Mucosa of descending colon (tissue), 3 donors: Measurements from ENCODE around the gene PARP16. TPM values are rescaled to one million over a fixed set of nuclear protein-coding genes. Genes with fewer than 3 reads are reported as not detected.

Source experiments
- ATAC-seq: fragments of 200-7000 bp; cut with Tn5 transposase; one replicate; pipeline ENCODE4 v1.9.1; 2020; ENCODE audit warnings: mild to moderate bottlenecking, moderate library complexity
- DNase-seq, 3 donors: peaks; one replicate each; pipeline ENCODE4 v3.0.0-alpha.2; 2020
- H3K36me3 ChIP-seq: fragments of 200-600 bp; one replicate; pipeline ENCODE4 v1.8.0; 2021; ENCODE audit warnings: low read depth, mild to moderate bottlenecking
- H3K4me1 ChIP-seq: fragments of 200-600 bp; one replicate; pipeline ENCODE4 v1.8.0; 2021; ENCODE audit warnings: low read depth, mild to moderate bottlenecking
- H3K4me3 ChIP-seq: fragments of 200-600 bp; one replicate; pipeline ENCODE4 v1.8.0; 2021; ENCODE audit warnings: mild to moderate bottlenecking
- H3K9me3 ChIP-seq: fragments of 200-600 bp; one replicate; pipeline ENCODE4 v1.8.0; 2021; ENCODE audit warnings: mild to moderate bottlenecking
- intact Hi-C, 2 donors: fragments of 100-400 bp; cut with DNase I in 1 of 2; cut with micrococcal nuclease in 1 of 2; formaldehyde crosslinking; loops; one replicate each; pipeline versions ENCODE4 v1.11.0 to v1.11.1; 2022; cut with DNase I, micrococcal nuclease
- total RNA-seq, 3 donors: library from RNA; stranded (reverse); fragmentation: NEBNext Ultra II Directional in 2 of 3; extraction: Animal tissue kit (Norgen Biotek cat#: 25700) in 2 of 3; gene quantifications; one replicate each; pipeline versions ENCODE4 v1.2.1 to v1.2.4, GENCODE V29; 2021 to 2023
- TF ChIP-seq, protein P1 (sequence below): fragments of 200-600 bp; IDR thresholded peaks from one replicate; pipeline ENCODE4 v1.8.0; 2022; ENCODE audit warnings: antibody characterized with exemption, mild to moderate bottlenecking
- donor health status: DM: no; HTN: no; CAD: no; lungs with moderate emphysema.
- donor health status: DM: no; HTN: no; CAD: no.
- donor health status: DM: no; HTN: yes; CAD: no.

The PARP16 gene
- total RNA-seq, 3 donors from 2014 or later = 9.6 to 12.4 (median 12.1) TPM

DNA sequence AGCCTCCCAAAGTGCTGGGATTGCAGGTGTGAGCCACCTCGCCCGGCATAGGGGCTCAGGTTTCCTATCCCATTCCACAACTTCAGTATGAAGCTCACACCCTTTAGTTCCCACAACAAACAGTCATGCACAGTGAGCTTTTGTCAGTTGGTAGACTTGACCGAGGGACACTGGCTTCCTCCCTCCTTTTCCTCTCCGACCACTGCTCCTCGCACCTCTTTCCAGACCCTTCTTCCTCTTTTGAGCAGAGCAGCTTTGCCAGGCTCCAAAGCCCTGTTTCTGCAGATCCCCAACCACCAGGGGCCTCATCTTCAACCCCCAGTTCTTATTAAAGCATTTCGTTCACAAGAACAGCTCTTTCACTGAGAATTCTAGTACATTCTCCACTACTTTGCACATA, 62.7 kb downstream of the PARP16 start:
- TF ChIP-seq, protein P1, sequence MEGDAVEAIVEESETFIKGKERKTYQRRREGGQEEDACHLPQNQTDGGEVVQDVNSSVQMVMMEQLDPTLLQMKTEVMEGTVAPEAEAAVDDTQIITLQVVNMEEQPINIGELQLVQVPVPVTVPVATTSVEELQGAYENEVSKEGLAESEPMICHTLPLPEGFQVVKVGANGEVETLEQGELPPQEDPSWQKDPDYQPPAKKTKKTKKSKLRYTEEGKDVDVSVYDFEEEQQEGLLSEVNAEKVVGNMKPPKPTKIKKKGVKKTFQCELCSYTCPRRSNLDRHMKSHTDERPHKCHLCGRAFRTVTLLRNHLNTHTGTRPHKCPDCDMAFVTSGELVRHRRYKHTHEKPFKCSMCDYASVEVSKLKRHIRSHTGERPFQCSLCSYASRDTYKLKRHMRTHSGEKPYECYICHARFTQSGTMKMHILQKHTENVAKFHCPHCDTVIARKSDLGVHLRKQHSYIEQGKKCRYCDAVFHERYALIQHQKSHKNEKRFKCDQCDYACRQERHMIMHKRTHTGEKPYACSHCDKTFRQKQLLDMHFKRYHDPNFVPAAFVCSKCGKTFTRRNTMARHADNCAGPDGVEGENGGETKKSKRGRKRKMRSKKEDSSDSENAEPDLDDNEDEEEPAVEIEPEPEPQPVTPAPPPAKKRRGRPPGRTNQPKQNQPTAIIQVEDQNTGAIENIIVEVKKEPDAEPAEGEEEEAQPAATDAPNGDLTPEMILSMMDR = no peak
- DNase-seq = no peak
- Histone ChIP-seq H3K9me3 (no peaks in the 10 kb centered on the region), H3K36me3 (no peaks in the 10 kb centered on the region), H3K4me1 (no peaks in the 10 kb centered on the region), H3K4me3 (no peak overlapping the region)
- no peak for ATAC-seq
- intact Hi-C loops = no loop called here

DNA sequence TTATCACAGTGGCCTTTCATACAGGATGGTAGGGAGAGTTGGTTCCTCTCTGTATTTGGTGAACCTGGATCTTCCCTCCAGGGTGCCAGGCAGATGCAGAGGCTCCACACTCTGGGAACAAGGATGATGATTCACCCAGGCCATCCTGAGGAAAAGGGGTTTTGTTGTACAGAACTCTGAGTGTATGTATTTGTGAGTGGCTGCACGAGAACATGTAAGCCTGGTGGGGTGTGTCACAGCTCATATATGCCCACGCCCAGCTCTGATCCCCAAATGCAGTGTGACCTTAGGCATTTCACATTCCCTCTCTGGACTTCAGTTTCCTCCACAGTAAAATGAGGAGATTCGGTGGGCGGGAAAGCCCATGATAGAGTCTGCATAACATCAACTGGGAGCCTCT, 63.8 kb downstream of the PARP16 start:
- H3K36me3 ChIP-seq = no peaks in the 10 kb centered on the region
- H3K4me1 ChIP-seq = no peaks in the 10 kb centered on the region
- intact Hi-C loops = no loop called here
- no peaks in the 10 kb centered on the region for H3K9me3 ChIP-seq
- H3K4me3 ChIP-seq = no peak overlapping the region
- DNase-seq = no peak
- TF ChIP-seq, protein P1 = no peak
- no peak for ATAC-seq

DNA sequence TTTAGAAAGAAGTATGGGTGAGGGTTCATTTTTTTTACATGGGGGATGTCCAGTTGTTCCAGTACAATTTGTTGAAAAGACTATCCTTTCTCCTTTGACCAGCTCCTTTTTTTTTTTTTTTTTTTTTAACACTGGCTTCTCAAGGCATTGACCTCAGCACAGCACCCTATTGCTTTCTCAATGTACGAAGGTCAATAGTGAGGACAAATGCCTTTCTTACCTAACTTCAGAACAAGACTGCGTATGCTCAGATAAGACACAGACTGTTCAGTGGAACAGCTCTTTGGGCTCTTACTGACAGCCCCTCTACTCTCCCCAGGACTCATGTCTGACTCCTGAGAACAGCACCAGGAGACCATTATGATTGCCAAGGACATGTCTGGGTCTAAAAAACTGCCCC, 65.0 kb downstream of the PARP16 start:
- intact Hi-C loops = no loop called here
- Histone ChIP-seq H3K4me3 (no peak overlapping the region), H3K36me3 (no peaks in the 10 kb centered on the region), H3K9me3 (no peaks in the 10 kb centered on the region), H3K4me1 (no peaks in the 10 kb centered on the region)
- ATAC-seq (no peak), DNase-seq (no peak)
- TF ChIP-seq, protein P1 = no peak

DNA sequence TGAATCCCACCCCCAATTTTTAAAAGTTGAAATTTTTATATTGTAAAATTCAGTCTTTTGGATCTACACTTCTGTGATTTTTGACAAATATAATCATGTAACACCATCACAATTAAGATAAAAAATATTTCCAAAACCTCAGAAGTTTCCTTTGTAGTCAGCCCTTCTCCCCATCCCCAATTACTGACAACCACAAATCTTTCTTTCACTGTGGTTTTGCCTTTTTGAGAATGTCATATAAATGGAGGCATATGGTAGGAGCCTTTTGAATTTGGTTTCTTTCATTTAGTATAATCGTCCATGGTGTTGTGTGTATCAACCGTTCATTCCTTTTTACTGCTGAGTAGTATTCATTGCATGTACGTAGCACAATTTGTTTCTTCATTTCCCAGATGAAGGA, 67.5 kb downstream of the PARP16 start:
- Histone ChIP-seq H3K36me3 (no peaks in the 10 kb centered on the region), H3K4me1 (no peaks in the 10 kb centered on the region), H3K9me3 (no peaks in the 10 kb centered on the region), H3K4me3 (no peak overlapping the region)
- intact Hi-C loops = no loop called here
- DNase-seq (no peak), ATAC-seq (no peak)
- TF ChIP-seq, protein P1 = no peak

- intact Hi-C loops = no loop called here
- DNase-seq (no peak), ATAC-seq (no peak)
- Histone ChIP-seq H3K9me3 (no peaks in the 10 kb centered on the region), H3K4me3 (no peak overlapping the region), H3K4me1 (no peaks in the 10 kb centered on the region), H3K36me3 (no peaks in the 10 kb centered on the region)
- TF ChIP-seq, protein P1 = no peak
Observed at GRCh38 chr15:65217526-65218482, 68.9 kb downstream of the PARP16 start.
